Mesendoderm (in vitro differentiated cells): ENCODE data around the gene ALCAM.

Source experiments
- DNase-seq: peaks from one replicate; pipeline ENCODE4 v3.0.0; 2013
- H2AK5ac ChIP-seq: 2 replicates; pipeline ENCODE4 v1.6.1; 2013; ENCODE audit warnings: low read length, inconsistent platforms
- H2BK120ac ChIP-seq: 2 replicates; pipeline ENCODE4 v1.6.1; 2013; ENCODE audit warnings: low read depth, mild to moderate bottlenecking, low read length, moderate library complexity, mixed read lengths
- H2BK15ac ChIP-seq: replicated peaks from 2 replicates; pipeline ENCODE4 v1.6.1; 2013; ENCODE audit warnings: low read depth, mild to moderate bottlenecking, moderate library complexity
- H2BK5ac ChIP-seq: 2 replicates; pipeline ENCODE4 v1.6.1; 2013; ENCODE audit warnings: low read length, inconsistent platforms
- H3K18ac ChIP-seq: 2 replicates; pipeline ENCODE4 v1.6.1; 2013; ENCODE audit warnings: mild to moderate bottlenecking, low read length, mixed read lengths
- H3K23ac ChIP-seq: one replicate; pipeline ENCODE4 v1.6.1; 2013; ENCODE audit warnings: low read length
- H3K27ac ChIP-seq: 2 replicates; pipeline ENCODE4 v1.5.1; 2013; ENCODE audit warnings: low read depth, mild to moderate bottlenecking, inconsistent platforms, low read length, moderate library complexity
- H3K27me3 ChIP-seq: 2 replicates; pipeline ENCODE4 v1.6.1; 2013; ENCODE audit warnings: low read length, control low read depth, mild to moderate bottlenecking, inconsistent platforms; ENCODE audit not compliant: insufficient read depth, poor library complexity
- H3K36me3 ChIP-seq: 2 replicates; pipeline ENCODE4 v1.6.1; 2013; ENCODE audit warnings: low read length, inconsistent platforms; ENCODE audit not compliant: control insufficient read depth, insufficient read depth
- H3K4ac ChIP-seq: one replicate; pipeline ENCODE4 v1.6.1; 2013; ENCODE audit warnings: low read depth, mild to moderate bottlenecking, low read length, moderate library complexity
- H3K4me1 ChIP-seq: 2 replicates; pipeline ENCODE4 v1.6.1; 2013; ENCODE audit warnings: low read depth, low read length, inconsistent platforms; ENCODE audit not compliant: control insufficient read depth
- H3K4me2 ChIP-seq: 2 replicates; pipeline ENCODE4 v1.6.1; 2013; ENCODE audit warnings: low read length
- H3K4me3 ChIP-seq: 2 replicates; pipeline ENCODE4 v1.5.1; 2013; ENCODE audit warnings: mild to moderate bottlenecking, low read length
- H3K56ac ChIP-seq: one replicate; pipeline ENCODE4 v1.6.1; 2013; ENCODE audit warnings: low read length
- H3K79me1 ChIP-seq: 2 replicates; pipeline ENCODE4 v1.6.1; 2013; ENCODE audit warnings: low read length, inconsistent platforms
- H3K79me2 ChIP-seq: 2 replicates; pipeline ENCODE4 v1.6.1; 2013; ENCODE audit warnings: mild to moderate bottlenecking, low read length; ENCODE audit not compliant: control insufficient read depth, insufficient read depth
- H3K9ac ChIP-seq: 2 replicates; pipeline ENCODE4 v1.6.1; 2013; ENCODE audit warnings: low read length, inconsistent platforms
- H4K5ac ChIP-seq: one replicate; pipeline ENCODE4 v1.6.1; 2013; ENCODE audit warnings: low read length
- H4K8ac ChIP-seq: one replicate; pipeline ENCODE4 v1.6.1; 2013; ENCODE audit warnings: low read depth, mild to moderate bottlenecking, control low read depth, low read length, moderate library complexity
- WGBS: extraction: QIAGEN DNeasy Blood & Tissue Kit; methylation state at CpG from one replicate; pipeline ENCODE4 v1.1.7; 2013; ENCODE audit warnings: low lambda C conversion rate, missing lambda C conversion rate; ENCODE audit not compliant: insufficient coverage; ENCODE audit errors: extremely low coverage; 5-methylcytosine and 5-hydroxymethylcytosine counted together

The ALCAM gene

DNA sequence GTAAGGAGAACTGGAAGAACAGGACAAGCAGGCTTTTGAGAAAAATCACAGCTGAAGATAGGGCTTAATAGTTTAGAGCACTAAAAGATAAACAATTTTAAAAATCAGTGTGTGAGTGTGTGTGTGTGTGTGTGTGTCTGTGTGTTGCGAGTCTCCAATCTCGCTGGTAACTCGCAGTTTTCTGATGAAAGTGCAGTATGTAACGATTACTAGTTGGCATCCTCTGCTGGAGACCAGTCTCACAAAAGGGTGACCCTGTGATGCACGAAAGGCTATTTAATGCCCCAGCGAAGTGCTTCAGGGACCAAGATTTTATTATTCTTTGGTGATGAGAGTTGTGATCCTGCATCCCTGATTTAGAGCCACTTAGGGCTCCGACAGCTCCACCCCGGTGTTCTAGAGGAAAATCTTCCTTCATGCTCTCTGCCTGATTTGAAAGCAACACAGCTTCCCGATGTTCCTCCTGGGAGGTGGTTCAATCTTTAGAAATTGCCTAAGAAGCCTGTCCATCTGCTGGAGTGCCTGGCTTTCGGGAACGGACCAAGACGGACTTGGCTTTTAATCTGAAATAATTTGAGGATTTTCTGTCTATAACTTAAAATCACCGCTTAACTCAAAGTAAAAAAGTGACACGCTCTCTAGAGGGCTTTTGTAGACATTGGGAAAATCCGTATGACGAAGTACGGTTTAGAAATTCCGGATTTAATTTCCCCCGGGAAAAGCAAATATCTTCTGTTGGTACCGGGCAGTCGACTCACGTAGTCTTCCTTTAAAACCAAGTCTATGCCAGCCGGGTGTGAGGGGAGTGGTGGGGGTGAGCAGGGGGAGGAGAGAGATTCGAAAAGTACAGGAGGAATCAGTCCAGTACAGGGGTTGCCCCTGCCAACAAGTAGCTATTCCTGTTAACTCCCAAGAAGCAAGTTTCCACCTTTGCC is 1.1 kb upstream of the ALCAM start:
- peak; percentile 59 for DNase-seq
- Histone ChIP-seq H3K4me3 (peak overlapping the region; percentile 38), H3K23ac (no peak overlapping the region), H4K5ac (no peak overlapping the region), H2BK15ac (peak overlapping the region; percentile 8), H3K4me1 (no peaks in the 10 kb centered on the region), H2AK5ac (no peak overlapping the region), H3K79me2 (no peaks in the 10 kb centered on the region), H3K79me1 (no peaks in the 10 kb centered on the region), H3K27ac (peak overlapping the region; percentile 46), H3K18ac (peak overlapping the region; percentile 80), H3K4ac (no peak overlapping the region), H4K8ac (no peak overlapping the region), H2BK120ac (no peak overlapping the region), H2BK5ac (peak overlapping the region; percentile 39), H3K9ac (peak overlapping the region; percentile 73), H3K4me2 (peak overlapping the region; percentile 58), H3K27me3 (no peaks in the 10 kb centered on the region), H3K36me3 (no peaks in the 10 kb centered on the region), H3K56ac (peak overlapping the region; percentile 89)
- no CpG with 5 or more reads among the region's 24 CpGs for WGBS

DNA sequence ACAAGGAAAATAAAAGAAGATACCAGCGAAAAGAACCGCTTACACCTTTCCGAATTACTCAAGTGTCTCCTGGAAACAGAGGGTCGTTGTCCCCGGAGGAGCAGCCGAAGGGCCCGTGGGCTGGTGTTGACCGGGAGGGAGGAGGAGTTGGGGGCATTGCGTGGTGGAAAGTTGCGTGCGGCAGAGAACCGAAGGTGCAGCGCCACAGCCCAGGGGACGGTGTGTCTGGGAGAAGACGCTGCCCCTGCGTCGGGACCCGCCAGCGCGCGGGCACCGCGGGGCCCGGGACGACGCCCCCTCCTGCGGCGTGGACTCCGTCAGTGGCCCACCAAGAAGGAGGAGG is 325 bp downstream of the ALCAM start:
- peak overlapping the region; percentile 50 for H3K27ac ChIP-seq
- no peaks in the 10 kb centered on the region for H3K27me3 ChIP-seq
- no peak for DNase-seq
- H3K18ac ChIP-seq, result no peak overlapping the region
- H3K79me1 ChIP-seq, result no peaks in the 10 kb centered on the region
- no peak overlapping the region for H2BK120ac ChIP-seq
- H3K56ac ChIP-seq, result peak overlapping the region; percentile 88
- peak overlapping the region; percentile 76 for H3K9ac ChIP-seq
- H4K5ac ChIP-seq, result no peak overlapping the region
- no CpG with 5 or more reads among the region's 29 CpGs for WGBS
- H3K23ac ChIP-seq, result peak overlapping the region; percentile 49
- no peaks in the 10 kb centered on the region for H3K79me2 ChIP-seq
- no peaks in the 10 kb centered on the region for H3K36me3 ChIP-seq
- H3K4me2 ChIP-seq, result peak overlapping the region; percentile 95
- H3K4me3 ChIP-seq, result peak overlapping the region; percentile 58
- H3K4me1 ChIP-seq, result no peaks in the 10 kb centered on the region
- no peak overlapping the region for H2AK5ac ChIP-seq
- no peak overlapping the region for H2BK15ac ChIP-seq
- no peak overlapping the region for H3K4ac ChIP-seq
- no peak overlapping the region for H2BK5ac ChIP-seq
- no peak overlapping the region for H4K8ac ChIP-seq

DNA sequence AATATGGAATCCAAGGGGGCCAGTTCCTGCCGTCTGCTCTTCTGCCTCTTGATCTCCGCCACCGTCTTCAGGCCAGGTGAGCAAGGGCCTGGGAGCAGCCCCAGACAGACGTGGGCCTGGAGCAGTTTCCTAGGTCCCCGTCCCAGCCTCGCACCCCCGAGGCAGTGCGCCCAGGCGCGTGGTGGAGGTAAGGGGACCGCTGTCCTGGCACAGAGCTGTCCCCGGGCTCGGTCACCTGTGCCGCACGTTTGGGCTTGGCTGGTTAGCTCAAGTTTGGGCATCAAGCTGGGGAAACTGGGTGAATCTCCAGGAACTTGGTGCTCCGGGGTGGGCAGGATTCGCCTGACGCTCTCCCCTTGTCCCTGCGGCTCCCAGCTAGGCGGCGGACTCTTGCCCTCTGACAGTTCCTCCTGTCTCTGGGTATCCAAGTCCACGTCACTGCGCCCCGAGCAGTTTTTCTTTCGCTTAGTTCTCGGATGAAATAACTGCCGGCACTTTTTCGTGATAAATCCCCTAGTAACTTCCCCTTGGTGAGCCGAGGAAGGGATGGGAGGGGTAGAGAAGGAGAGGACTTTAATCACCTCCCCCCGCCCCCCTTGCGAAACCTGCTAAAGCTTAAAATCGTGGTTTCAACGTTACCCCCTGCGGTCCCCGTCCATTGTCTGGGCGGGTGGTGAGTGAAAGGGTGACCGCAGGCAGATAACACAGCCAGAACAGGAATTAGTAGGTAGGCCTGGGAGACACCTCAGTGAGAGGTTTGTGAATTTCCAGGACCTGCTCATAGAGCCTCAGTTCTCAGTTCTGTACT is 901 bp downstream of the ALCAM start:
- no CpG with 5 or more reads among the region's 37 CpGs for WGBS
- Histone ChIP-seq H3K4me3 (peak overlapping the region; percentile 58), H3K27me3 (no peaks in the 10 kb centered on the region), H3K18ac (peak overlapping the region; percentile 29), H4K8ac (no peak overlapping the region), H3K23ac (peak overlapping the region; percentile 49), H3K4me2 (peak overlapping the region; percentile 95), H4K5ac (no peak overlapping the region), H3K9ac (peak overlapping the region; percentile 76), H3K56ac (peak overlapping the region; percentile 88), H3K36me3 (no peaks in the 10 kb centered on the region), H2AK5ac (no peak overlapping the region), H2BK5ac (no peak overlapping the region), H2BK120ac (no peak overlapping the region), H3K79me2 (no peaks in the 10 kb centered on the region), H3K27ac (no peak overlapping the region), H3K4ac (no peak overlapping the region), H2BK15ac (no peak overlapping the region), H3K79me1 (no peaks in the 10 kb centered on the region), H3K4me1 (no peaks in the 10 kb centered on the region)
- DNase-seq, result peak; percentile 94

DNA sequence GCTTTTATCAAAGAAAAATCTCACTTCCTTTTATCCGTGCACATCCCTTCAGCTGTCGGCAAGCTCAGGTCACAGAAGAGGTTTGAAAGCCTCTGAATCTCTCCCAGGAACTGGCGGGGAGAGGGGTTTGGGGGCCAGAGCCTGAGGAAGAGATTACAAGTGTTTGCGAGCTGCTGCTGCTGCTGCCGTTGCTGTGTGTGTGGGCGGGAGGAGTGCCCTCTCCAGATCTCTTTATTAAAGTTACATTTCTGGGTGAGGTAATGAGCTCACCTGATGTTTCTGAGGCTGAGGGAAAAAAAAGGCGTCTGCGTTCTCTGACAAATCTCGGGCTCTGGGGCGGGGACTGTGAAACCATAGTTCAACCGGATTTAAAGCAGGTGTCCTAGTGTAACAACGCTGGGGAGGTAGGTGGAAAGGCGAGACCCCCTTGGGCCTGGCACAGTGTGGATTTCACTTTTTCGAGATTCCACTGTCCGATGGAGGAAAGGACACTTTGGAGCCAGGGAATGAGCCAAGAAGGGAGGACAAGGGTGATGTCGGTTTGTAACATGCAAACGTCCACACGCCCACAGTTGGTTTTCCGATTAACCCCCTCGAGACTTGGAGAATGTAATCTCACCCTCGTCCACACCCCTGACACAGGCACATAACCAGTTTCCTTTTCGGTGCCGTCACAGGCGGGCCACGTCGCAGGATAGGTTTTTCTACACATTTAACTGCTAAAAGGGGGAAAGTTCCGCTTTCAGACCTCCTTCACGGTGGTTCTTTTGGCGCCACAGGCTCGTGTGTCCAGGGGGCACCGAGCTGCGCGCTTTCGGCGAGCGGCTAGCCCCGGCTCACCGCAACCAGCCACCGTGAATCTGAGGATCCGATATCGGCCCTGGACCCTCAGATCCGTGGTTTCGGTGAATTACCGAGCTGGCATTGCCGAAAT is 2.1 kb downstream of the ALCAM start:
- Histone ChIP-seq H3K9ac (peak overlapping the region; percentile 83), H2AK5ac (no peak overlapping the region), H3K23ac (peak overlapping the region; percentile 45), H3K4me1 (no peaks in the 10 kb centered on the region), H3K36me3 (no peaks in the 10 kb centered on the region), H3K27me3 (no peaks in the 10 kb centered on the region), H2BK5ac (no peak overlapping the region), H2BK15ac (no peak overlapping the region), H3K4me3 (peak overlapping the region; percentile 64), H4K8ac (no peak overlapping the region), H3K4me2 (peak overlapping the region; percentile 99), H3K27ac (no peak overlapping the region), H3K79me1 (no peaks in the 10 kb centered on the region), H3K79me2 (no peaks in the 10 kb centered on the region), H3K18ac (peak overlapping the region; percentile 61), H2BK120ac (no peak overlapping the region), H3K4ac (no peak overlapping the region), H4K5ac (no peak overlapping the region), H3K56ac (peak overlapping the region; percentile 83)
- WGBS, result no CpG with 5 or more reads among the region's 45 CpGs
- DNase-seq, result peak; percentile 63
